MM.1S (cell line): ENCODE results near the gene NEMF.

Experiments used
- DNase-seq: peaks from one replicate; pipeline ENCODE4 v3.0.0-alpha.2; 2015
- H2AFZ ChIP-seq: fragments of 300-600 bp; sonication (generic); 2 replicates; pipeline ENCODE4 v1.6.0; 2016; ENCODE audit warnings: antibody characterized with exemption, low read length
- H3F3A ChIP-seq: fragments of 300-600 bp; sonication (generic); 2 replicates; pipeline ENCODE4 v1.6.1; 2016; ENCODE audit warnings: mild to moderate bottlenecking, antibody characterized with exemption, low read length, moderate library complexity, mixed read lengths; ENCODE audit not compliant: insufficient read depth
- H3K27ac ChIP-seq: fragments of 300-600 bp; sonication (generic); 2 replicates; pipeline ENCODE4 v1.5.1; 2016; ENCODE audit warnings: mild to moderate bottlenecking, low read length
- H3K27me3 ChIP-seq: fragments of 300-600 bp; sonication (generic); replicated peaks from 2 replicates; pipeline ENCODE4 v1.6.0; 2016; ENCODE audit warnings: low read length; ENCODE audit not compliant: insufficient read depth
- H3K36me3 ChIP-seq: fragments of 300-600 bp; sonication (generic); replicated peaks from 2 replicates; pipeline ENCODE4 v1.6.1; 2016; ENCODE audit warnings: mild to moderate bottlenecking, low read length, mixed read lengths; ENCODE audit not compliant: insufficient read depth
- H3K4me1 ChIP-seq: fragments of 300-600 bp; sonication (generic); 2 replicates; pipeline ENCODE4 v1.6.1; 2016; ENCODE audit warnings: low read length, mixed read lengths
- H3K4me2 ChIP-seq: fragments of 300-600 bp; sonication (generic); 2 replicates; pipeline ENCODE4 v1.6.0; 2016; ENCODE audit warnings: low read depth, low read length
- H3K4me3 ChIP-seq: fragments of 300-600 bp; sonication (generic); 2 replicates; pipeline ENCODE4 v1.5.1; 2016; ENCODE audit warnings: low read length, mixed read lengths
- H3K79me2 ChIP-seq: fragments of 300-600 bp; sonication (generic); 2 replicates; pipeline ENCODE4 v1.6.1; 2016; ENCODE audit warnings: mixed run types, low read length, mixed read lengths
- H3K9ac ChIP-seq: fragments of 300-600 bp; sonication (generic); 2 replicates; pipeline ENCODE4 v1.6.1; 2016; ENCODE audit warnings: low read length, mixed read lengths
- H3K9me2 ChIP-seq: fragments of 300-600 bp; sonication (generic); replicated peaks from 2 replicates; pipeline ENCODE4 v1.6.1; 2016; ENCODE audit warnings: mild to moderate bottlenecking, low read length, mixed read lengths; ENCODE audit not compliant: insufficient read depth
- H3K9me3 ChIP-seq: fragments of 300-600 bp; sonication (generic); replicated peaks from 2 replicates; pipeline ENCODE4 v1.6.1; 2016; ENCODE audit warnings: mild to moderate bottlenecking, low read length, mixed read lengths; ENCODE audit not compliant: insufficient read depth
- H4K20me1 ChIP-seq: fragments of 300-600 bp; sonication (generic); 2 replicates; pipeline ENCODE4 v1.6.1; 2016; ENCODE audit warnings: mild to moderate bottlenecking, low read length, moderate library complexity, mixed read lengths; ENCODE audit not compliant: insufficient read depth
- CTCF ChIP-seq: fragments of 300-600 bp; sonication (generic); IDR thresholded peaks from 2 replicates; pipeline ENCODE4 v1.5.1; 2016; ENCODE audit warnings: antibody characterized with exemption, low read length, mixed read lengths
- EZH2 ChIP-seq: fragments of 300-600 bp; sonication (generic); optimal IDR thresholded peaks from 2 replicates; pipeline ENCODE3; 2017; ENCODE audit warnings: low read depth, mild to moderate bottlenecking, antibody characterized with exemption, low read length, mixed read lengths
- EZH2phosphoT487 ChIP-seq: fragments of 300-600 bp; sonication (generic); IDR thresholded peaks from 2 replicates; pipeline ENCODE4 v1.6.1; 2018; ENCODE audit warnings: antibody characterized with exemption, low read length

NEMF gene

GRCh38 chr14:49770212-49770817 lies 82.3 kb downstream of the NEMF start:
- no peak overlapping the region for H3K9ac ChIP-seq
- no peak for DNase-seq
- TF ChIP-seq EZH2 (no peak), CTCF (no peak), EZH2phosphoT487 (no peak)

GRCh38 chr14:49769581-49770211 lies 82.9 kb downstream of the NEMF start:
- H3K79me2 ChIP-seq = peaks cover 20% of the 10 kb centered on the region
- no peaks in the 10 kb centered on the region for H3K9me2 ChIP-seq
- no peak for DNase-seq
- TF ChIP-seq CTCF = no peak
- no peak for TF ChIP-seq EZH2phosphoT487
- no peak for TF ChIP-seq EZH2
- H3K4me2 ChIP-seq = peak overlapping the region; percentile 74
- H3K9me3 ChIP-seq = no peaks in the 10 kb centered on the region
- no peak overlapping the region for H3K9ac ChIP-seq
- peaks cover 11% of the 10 kb centered on the region; the same call in 1 of the 2 replicates for H3F3A ChIP-seq
- H4K20me1 ChIP-seq = no peaks in the 10 kb centered on the region
- H3K4me3 ChIP-seq = peak overlapping the region; percentile 96; the same call in 1 of the 2 replicates
- 0 out of 2 replicates have a peak, but pooled peaks cover 3% of the 10 kb centered on the region for H3K4me1 ChIP-seq
- H3K27me3 ChIP-seq = no peaks in the 10 kb centered on the region
- no peak overlapping the region for H3K27ac ChIP-seq
- no peaks in the 10 kb centered on the region for H3K36me3 ChIP-seq
- no peak overlapping the region for H2AFZ ChIP-seq

More at GRCh38 chr14:49770212-49770817, 82.3 kb downstream of the NEMF start:
- Histone ChIP-seq H3K4me2 (no peak overlapping the region), H3K4me3 (no peak overlapping the region), H3F3A (peaks cover 11% of the 10 kb centered on the region), H2AFZ (no peak overlapping the region), H3K4me1 (0 out of 2 replicates have a peak, but pooled peaks cover 3% of the 10 kb centered on the region), H3K9me2 (no peaks in the 10 kb centered on the region), H3K27me3 (no peaks in the 10 kb centered on the region), H4K20me1 (no peaks in the 10 kb centered on the region), H3K27ac (no peak overlapping the region), H3K36me3 (no peaks in the 10 kb centered on the region), H3K9me3 (no peaks in the 10 kb centered on the region), H3K79me2 (peaks cover 20% of the 10 kb centered on the region)

GRCh38 chr14:49769171-49769570 lies 83.4 kb downstream of the NEMF start:
- Histone ChIP-seq H3K27ac (peak overlapping the region; percentile 88; the same call in 1 of the 2 replicates), H4K20me1 (no peaks in the 10 kb centered on the region), H3K4me3 (peak overlapping the region; percentile 96), H3K9ac (peak overlapping the region; percentile 94; the same call in 1 of the 2 replicates), H3K36me3 (no peaks in the 10 kb centered on the region), H3K27me3 (no peaks in the 10 kb centered on the region), H3K4me1 (0 out of 2 replicates have a peak, but pooled peaks cover 3% of the 10 kb centered on the region), H3K4me2 (peak overlapping the region; percentile 74), H3K9me3 (no peaks in the 10 kb centered on the region), H2AFZ (0 out of 2 replicates have a peak overlapping the region, but pooled peaks have one; percentile 2), H3K79me2 (peaks cover 20% of the 10 kb centered on the region), H3F3A (peaks cover 11% of the 10 kb centered on the region; the same call in 1 of the 2 replicates), H3K9me2 (no peaks in the 10 kb centered on the region)
- TF ChIP-seq EZH2 (no peak), CTCF (no peak), EZH2phosphoT487 (no peak)
- no peak for DNase-seq
